Amniotic stem cell (primary cell): ENCODE results near the gene ABCA13.
A peak's percentile ranks its signal among the peaks of the same experiment; 100 is the strongest.

Experiments
- DNase-seq: peaks from one replicate; lab custom pipeline; 2025; lab: John Stamatoyannopoulos, UW

Gene ABCA13

GRCh38 chr7:48242846-48243245 lies 71.6 kb downstream of the ABCA13 start:
- DNase-seq: no peak

GRCh38 chr7:48244864-48245271 lies 73.6 kb downstream of the ABCA13 start:
- DNase-seq: no peak

- DNase-seq: no peak
These were observed 74.7 kb downstream of the ABCA13 start for GRCh38 chr7:48245751-48246472.

- no peak for DNase-seq
These were observed 77.9 kb downstream of the ABCA13 start for GRCh38 chr7:48249166-48249565.

GRCh38 chr7:48250441-48250951 lies 79.2 kb downstream of the ABCA13 start:
- DNase-seq: no peak

GRCh38 chr7:48251766-48252165 lies 80.5 kb downstream of the ABCA13 start:
- no peak for DNase-seq

GRCh38 chr7:48252995-48253394 lies 81.7 kb downstream of the ABCA13 start:
- DNase-seq: no peak

- DNase-seq: no peak
These were observed 83.8 kb downstream of the ABCA13 start for GRCh38 chr7:48255046-48255445.

GRCh38 chr7:48259463-48260280 lies 88.4 kb downstream of the ABCA13 start:
- DNase-seq: no peak

GRCh38 chr7:48261696-48262095 lies 90.4 kb downstream of the ABCA13 start:
- no peak for DNase-seq

- DNase-seq: no peak
These were observed 91.5 kb downstream of the ABCA13 start for GRCh38 chr7:48262606-48263310.

- DNase-seq: no peak
These were observed 92.0 kb downstream of the ABCA13 start for GRCh38 chr7:48263311-48263650.

- no peak for DNase-seq
These were observed 97.8 kb downstream of the ABCA13 start for GRCh38 chr7:48269066-48269465.

- DNase-seq: no peak
These were observed 103.4 kb downstream of the ABCA13 start for GRCh38 chr7:48274662-48275061.

- DNase-seq: no peak
These were observed 108.2 kb downstream of the ABCA13 start for GRCh38 chr7:48279420-48279819.

- DNase-seq: peak; percentile 23
These were observed 108.8 kb downstream of the ABCA13 start for GRCh38 chr7:48280100-48280499.

GRCh38 chr7:48285373-48285772 lies 114.1 kb downstream of the ABCA13 start:
- no peak for DNase-seq

- DNase-seq: no peak
These were observed 115.6 kb downstream of the ABCA13 start for GRCh38 chr7:48286836-48287235.

- no peak for DNase-seq
These were observed 118.4 kb downstream of the ABCA13 start for GRCh38 chr7:48289656-48290055.

GRCh38 chr7:48292949-48293348 lies 121.7 kb downstream of the ABCA13 start:
- no peak for DNase-seq

GRCh38 chr7:48295296-48295971 lies 124.2 kb downstream of the ABCA13 start:
- DNase-seq: no peak

- no peak for DNase-seq
These were observed 125.7 kb downstream of the ABCA13 start for GRCh38 chr7:48296966-48297365.
